K562 (cell line): ENCODE data around the gene EML3. TPM values are rescaled to one million over a fixed set of nuclear protein-coding genes. Genes with fewer than 3 reads are reported as not detected.

Source experiments
- ATAC-seq: fragments of 200-7000 bp; cut with Tn5 transposase; 3 replicates; pipeline ENCODE4 v1.9.1; 2020; ENCODE audit warnings: moderate library complexity
- BruUV-seq: library from RNA; stranded (reverse); fragments of 400-500 nt; replicated peaks from 2 replicates; lab custom pipeline; 2021; lab: Mats Ljungman, UMichigan
- CTCF ChIA-PET: fragments of 300-600 bp; formaldehyde crosslinking; extraction: SDS; loops from one replicate; lab custom pipeline; 2021; ENCODE audit warnings: low intra/inter-chr PET ratio; lab: Yijun Ruan, JAX
- POLR2A ChIA-PET: fragments of 300-600, 350-650 bp; sonication (Branson Sonifier 250); formaldehyde crosslinking; extraction: SDS; loops from one replicate; lab custom pipeline; 2021; ENCODE audit warnings: antibody characterized with exemption, inconsistent platforms; lab: Yijun Ruan, JAX
- DNase-seq, 4 experiments: peaks; one replicate each; pipeline versions ENCODE4 v3.0.0 to v3.0.0-alpha.2; 2011 to 2018; ENCODE audit warnings: low spot score in 3 of 4, mixed read lengths in 3 of 4; ENCODE audit errors: extremely low read depth in 1 of 4
- FAIRE-seq: peaks from 2 replicates; lab custom pipeline; 2011; peaks lifted over from hg19 to GRCh38; lab: Jason Lieb, UNC
- H2AFZ ChIP-seq: 2 replicates; pipeline ENCODE4 v1.6.0; 2011; ENCODE audit warnings: low read depth, low read length, control low read depth, inconsistent platforms
- H3K27ac ChIP-seq: fragments of 200-600 bp; 3 replicates; pipeline ENCODE4 v1.8.0; 2011; ENCODE audit warnings: low read depth, mild to moderate bottlenecking, control low read depth, inconsistent platforms, low read length, moderate library complexity, mixed read lengths; ENCODE audit errors: extremely low read depth
- H3K27me3 ChIP-seq, 2 experiments: fragments of 300-600 bp in 1 of 2; 2 replicates in 1 of 2; 3 replicates in 1 of 2; pipeline versions ENCODE4 v1.6.0 to v1.8.0; 2011; ENCODE audit warnings: inconsistent platforms in 2 of 2, low read length in 2 of 2, mild to moderate bottlenecking in 1 of 2, mixed read lengths in 1 of 2, moderate library complexity in 1 of 2; ENCODE audit not compliant: control insufficient read depth in 2 of 2, insufficient read depth in 2 of 2
- H3K36me3 ChIP-seq: fragments of 300-600 bp; 3 replicates; pipeline ENCODE4 v1.8.0; 2011; ENCODE audit warnings: mild to moderate bottlenecking, low read length, inconsistent platforms; ENCODE audit not compliant: control insufficient read depth, insufficient read depth
- H3K4me1 ChIP-seq, 2 experiments: fragments of 200-600 bp in 1 of 2; replicated peaks in 1 of 2; 2 replicates in 1 of 2; 3 replicates in 1 of 2; pipeline versions ENCODE4 v1.5.1 to v1.8.0; 2011; ENCODE audit warnings: inconsistent platforms in 2 of 2, low read length in 2 of 2, mild to moderate bottlenecking in 1 of 2, mixed read lengths in 1 of 2, moderate library complexity in 1 of 2; ENCODE audit not compliant: control insufficient read depth in 2 of 2, insufficient read depth in 2 of 2
- H3K4me2 ChIP-seq: 2 replicates; pipeline ENCODE4 v1.6.1; 2011; ENCODE audit warnings: low read length, control low read depth, inconsistent platforms, mixed read lengths; ENCODE audit not compliant: insufficient read depth
- H3K4me3 ChIP-seq: fragments of 200-600 bp; sonication (generic), shearing (Covaris generic); 2 replicates; pipeline ENCODE4 v1.5.1; 2016; ENCODE audit warnings: control low read depth, inconsistent platforms
- H3K79me2 ChIP-seq: fragments of 200-600 bp; 3 replicates; pipeline ENCODE4 v1.8.0; 2011; ENCODE audit warnings: low read length, inconsistent platforms; ENCODE audit not compliant: control insufficient read depth, insufficient read depth
- H3K9ac ChIP-seq, 2 experiments: 2 replicates each; pipeline versions ENCODE4 v1.6.0 to v1.6.1; 2011; ENCODE audit warnings: low read depth in 2 of 2, low read length in 2 of 2, control low read depth in 1 of 2, inconsistent platforms in 1 of 2, mild to moderate bottlenecking in 1 of 2, mixed read lengths in 1 of 2; ENCODE audit not compliant: insufficient read depth in 1 of 2
- H3K9me1 ChIP-seq: one replicate; pipeline ENCODE4 v1.6.0; 2011; ENCODE audit warnings: inconsistent platforms, mild to moderate bottlenecking, low read length, moderate library complexity; ENCODE audit not compliant: control insufficient read depth, insufficient read depth
- H3K9me3 ChIP-seq: replicated peaks from 2 replicates; pipeline ENCODE4 v1.5.1; 2011; ENCODE audit warnings: low read depth, low read length, inconsistent platforms; ENCODE audit not compliant: control insufficient read depth, insufficient read depth
- H4K20me1 ChIP-seq: replicated peaks from 2 replicates; pipeline ENCODE4 v1.6.1; 2011; ENCODE audit warnings: low read length, inconsistent platforms, mixed read lengths; ENCODE audit not compliant: control insufficient read depth, insufficient read depth
- ARID4B ChIP-seq: sonication (generic); formaldehyde crosslinking; IDR thresholded peaks from 2 replicates; pipeline ENCODE4 v1.8.0; 2022; ENCODE audit warnings: mild to moderate bottlenecking, missing genetic modification reagents
- FOXP1 ChIP-seq: sonication (generic); formaldehyde crosslinking; IDR thresholded peaks from 2 replicates; pipeline ENCODE4 v1.8.0; 2022; ENCODE audit warnings: mild to moderate bottlenecking, missing genetic modification reagents
- RBFOX2 ChIP-seq: fragments of 200-400 bp; formaldehyde crosslinking; IDR thresholded peaks from 2 replicates; pipeline ENCODE4 v1.6.1; 2017; ENCODE audit warnings: low read depth, mild to moderate bottlenecking, low read length, moderate library complexity
- STAG1 ChIP-seq: sonication (generic); formaldehyde crosslinking; IDR thresholded peaks from 2 replicates; pipeline ENCODE4 v1.5.0; 2020; ENCODE audit warnings: missing genetic modification reagents, borderline replicate concordance
- ZFP91 ChIP-seq: sonication (generic); formaldehyde crosslinking; IDR thresholded peaks from 2 replicates; pipeline ENCODE4 v1.8.0; 2022; ENCODE audit warnings: mild to moderate bottlenecking, missing genetic modification reagents
- ZNF263 ChIP-seq: sonication (generic); formaldehyde crosslinking; IDR thresholded peaks from 2 replicates; pipeline ENCODE4 v1.8.0; 2022; ENCODE audit warnings: mild to moderate bottlenecking, missing genetic modification reagents, borderline replicate concordance
- WGBS: fragments of 100-300 bp; shearing (Covaris generic); methylation state at CpG from one replicate; pipeline ENCODE4 v1.1.6; 2016; ENCODE audit warnings: low coverage, mixed read lengths; ENCODE audit not compliant: insufficient coverage; ENCODE audit errors: missing lambda C conversion rate; 5-methylcytosine and 5-hydroxymethylcytosine counted together
- in situ Hi-C: fragments of 300-500 bp; cut with MboI; formaldehyde crosslinking; loops from 4 replicates; pipeline ENCODE4 v1.15.0; 2018; ENCODE audit warnings: inconsistent platforms, mixed read lengths
- intact Hi-C: fragments of 100-400 bp; cut with micrococcal nuclease; formaldehyde crosslinking; loops from 2 replicates; pipeline ENCODE4 v1.14.2; 2022
- polyA plus RNA-seq, 8 experiments: library from polyadenylated mRNA; depleted of rRNA in 4 of 8; stranded (reverse) in 5 of 8; unstranded in 3 of 8; fragments of >200 nt; fragmentation: Nextera tagmentation in 2 of 8; fragmentation: Illumina TruSeq in 1 of 8; extraction: Ambion mirVana in 2 of 8; extraction: Trizol in 1 of 8; gene quantifications; 2 replicates each; pipeline versions ENCODE4 v1.2.1 to v1.2.3, GENCODE V29; 2011 to 2014; ENCODE audit warnings: inconsistent platforms in 1 of 8, missing spikeins in 1 of 8
- total RNA-seq, 7 experiments: library from RNA; depleted of rRNA in 6 of 7; stranded (reverse); fragments of >200 nt in 6 of 7; fragmentation: Illumina TruSeq in 2 of 7; extraction: Trizol in 2 of 7; gene quantifications; 2 replicates each; pipeline versions ENCODE4 v1.2.1 to v1.2.3, GENCODE V29; 2011 to 2021; ENCODE audit warnings: low replicate concordance in 1 of 7
- TF ChIP-seq, protein P1 (sequence below): fragments of 250-450 bp; sonication (Bioruptor Pico); IDR thresholded peaks from 2 replicates; pipeline ENCODE4 v1.5.0; 2021; ENCODE audit warnings: mild to moderate bottlenecking, borderline replicate concordance

The EML3 gene
- total and polyA plus RNA-seq, 9 of the 15 experiments (the other 6 are each of a cell fraction or from before 2014, with no cell fraction given) = 0.32 to 90.5 (median 26.4) TPM

DNA sequence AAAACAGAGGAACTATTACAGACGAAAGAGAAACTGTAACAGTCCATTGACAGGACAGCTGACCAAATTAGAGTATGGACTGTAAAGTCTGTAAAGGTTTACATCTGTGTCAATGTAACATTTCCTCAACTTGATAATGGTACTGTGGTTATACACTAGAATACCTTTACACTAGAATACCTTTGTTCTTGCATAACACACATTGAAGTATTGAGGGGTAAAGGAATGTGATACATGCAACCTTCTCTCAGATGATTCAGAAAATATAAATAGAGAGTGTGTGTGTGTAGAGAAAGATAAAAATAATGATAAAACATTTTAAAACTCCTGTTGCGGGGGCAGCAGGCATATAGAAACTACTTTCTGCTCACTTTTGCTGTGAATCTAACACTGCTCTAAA lies 33.3 kb downstream of the EML3 start (continued):
- TF ChIP-seq STAG1 (CRISPR knock-in tag) (no peak), ZNF263 (CRISPR knock-in tag) (no peak)

DNA sequence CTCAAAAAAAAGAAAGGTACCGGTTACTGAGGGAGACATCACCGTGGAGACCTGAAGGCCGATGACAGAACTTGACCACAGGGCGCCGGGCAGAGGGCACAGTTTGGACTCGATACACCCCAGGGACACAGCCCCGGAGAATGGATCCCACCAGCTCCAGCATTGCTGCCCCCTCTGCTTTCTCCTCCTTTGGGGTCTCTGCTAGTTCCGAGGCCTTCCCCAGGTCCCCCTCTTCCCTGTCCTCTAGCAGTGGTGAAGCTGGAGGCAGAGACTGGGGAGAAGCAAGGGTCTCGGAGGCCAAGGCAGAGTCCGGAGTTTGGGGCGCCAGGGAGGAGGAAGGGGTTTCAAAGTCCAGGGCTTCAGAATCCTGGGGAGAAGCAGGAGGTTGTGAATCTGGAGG lies 34.0 kb downstream of the EML3 start:
- 98% methylated on average over 5 of the region's 11 CpGs for WGBS
- TF ChIP-seq ZFP91 (CRISPR knock-in tag) = no peak
- TF ChIP-seq, protein P1, sequence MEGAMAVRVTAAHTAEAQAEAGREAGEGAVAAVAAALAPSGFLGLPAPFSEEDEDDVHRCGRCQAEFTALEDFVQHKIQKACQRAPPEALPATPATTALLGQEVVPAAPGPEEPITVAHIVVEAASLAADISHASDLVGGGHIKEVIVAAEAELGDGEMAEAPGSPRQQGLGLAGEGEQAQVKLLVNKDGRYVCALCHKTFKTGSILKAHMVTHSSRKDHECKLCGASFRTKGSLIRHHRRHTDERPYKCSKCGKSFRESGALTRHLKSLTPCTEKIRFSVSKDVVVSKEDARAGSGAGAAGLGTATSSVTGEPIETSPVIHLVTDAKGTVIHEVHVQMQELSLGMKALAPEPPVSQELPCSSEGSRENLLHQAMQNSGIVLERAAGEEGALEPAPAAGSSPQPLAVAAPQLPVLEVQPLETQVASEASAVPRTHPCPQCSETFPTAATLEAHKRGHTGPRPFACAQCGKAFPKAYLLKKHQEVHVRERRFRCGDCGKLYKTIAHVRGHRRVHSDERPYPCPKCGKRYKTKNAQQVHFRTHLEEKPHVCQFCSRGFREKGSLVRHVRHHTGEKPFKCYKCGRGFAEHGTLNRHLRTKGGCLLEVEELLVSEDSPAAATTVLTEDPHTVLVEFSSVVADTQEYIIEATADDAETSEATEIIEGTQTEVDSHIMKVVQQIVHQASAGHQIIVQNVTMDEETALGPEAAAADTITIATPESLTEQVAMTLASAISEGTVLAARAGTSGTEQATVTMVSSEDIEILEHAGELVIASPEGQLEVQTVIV = no peak
- TF ChIP-seq FOXP1 = no peak
- TF ChIP-seq RBFOX2 = 0 out of 2 replicates have a peak, but pooled peaks have one; percentile 25
- no peak for TF ChIP-seq ARID4B (CRISPR knock-in tag)
- DNase-seq = no peak
- no peak for ATAC-seq
- no peak overlapping the region for H3K27ac ChIP-seq
- no TSS peak for BruUV-seq
- in situ Hi-C loops = no loop called here
- peak overlapping the region in 1 of 2 experiments; percentile 75; a peak in 2 of 4 replicates for H3K9ac ChIP-seq
- no peaks in the 10 kb centered on the region for H3K9me1 ChIP-seq
- H3K4me1 ChIP-seq = peaks cover 4 to 30% of the 10 kb centered on the region in 2 experiments; a peak in 3 of 5 replicates
- H2AFZ ChIP-seq = no peak overlapping the region
- peaks cover 19% of the 10 kb centered on the region for H3K79me2 ChIP-seq
- FAIRE-seq = no peak
- peaks cover 71% of the 10 kb centered on the region for H3K36me3 ChIP-seq
- H3K9me3 ChIP-seq = no peaks in the 10 kb centered on the region; the same call in 1 of the 2 replicates
- H3K27me3 ChIP-seq = no peaks in the 10 kb centered on the region
- no peak overlapping the region for H3K4me3 ChIP-seq
- intact Hi-C loops = no loop called here
- H4K20me1 ChIP-seq = no peaks in the 10 kb centered on the region
- POLR2A ChIA-PET = interaction anchor here (0.7 kb wide), 1 partner anchor 13 kb away, joined by 4 read pairs; the partner anchor contains the start of gene TUT1
- H3K4me2 ChIP-seq = no peak overlapping the region
- CTCF ChIA-PET = no interaction called here
